ENCODE measurements around the gene BUD13. TPM values are rescaled to one million over a fixed set of nuclear protein-coding genes. Genes with fewer than 3 reads are reported as not detected.

The BUD13 gene
- total and polyA plus RNA-seq, 2 of the 4 experiments (the other 2 are of a cell fraction): 11.2 to 14.0 TPM

DNA sequence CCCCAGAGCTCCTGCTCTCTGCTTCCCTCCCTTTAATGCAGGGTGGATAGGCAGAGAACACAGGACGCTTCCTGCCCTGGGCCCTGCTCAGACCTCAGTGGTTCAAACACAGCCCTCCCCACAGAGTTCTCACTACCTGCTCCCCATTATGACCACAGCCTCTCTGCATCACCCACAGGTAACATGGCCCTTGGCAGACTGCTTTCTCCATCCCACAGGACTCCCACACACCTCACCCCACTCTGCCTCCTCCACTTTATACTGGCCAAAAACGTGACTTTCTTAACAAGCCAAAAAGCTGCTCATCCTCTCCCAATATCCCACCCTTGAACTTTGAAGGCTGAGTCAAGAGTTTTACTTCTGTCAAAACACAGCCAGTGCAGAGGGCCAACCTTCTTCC lies 33.8 kb downstream of the BUD13 start:
- no peak overlapping the region for H2BK20ac ChIP-seq (ENCODE audit: low read depth, low read length)
- H3K4me2 ChIP-seq (ENCODE audit: low read depth, low read length): no peak overlapping the region
- WGBS, 2 experiments (ENCODE audit: extremely low coverage in 2 of 2, insufficient read length in 1 of 2): 40% methylated on average over 1 of the region's 2 CpGs; no CpG with 5 or more reads in 1 of the 2 experiments
- H4K8ac ChIP-seq (ENCODE audit: low read depth in 2 of 2, low read length in 2 of 2): no peak overlapping the region
- dilution Hi-C loops (cut with HindIII; ENCODE audit: low sequenced_read_pairs, unreplicated experiment): no loop called here
- CTCF ChIA-PET: no interaction called here
- no peak overlapping the region for H3K4me3 ChIP-seq (ENCODE audit: insufficient read depth, low read depth, low read length)
- H2AK5ac ChIP-seq (ENCODE audit: low read depth, low read length): no peak overlapping the region
- POLR2A ChIA-PET (ENCODE audit: unreplicated experiment): no interaction called here
- H2BK120ac ChIP-seq (ENCODE audit: low read depth, low read length): no peak overlapping the region
- H2BK5ac ChIP-seq (ENCODE audit: low read depth, low read length, poor library complexity, severe bottlenecking): no peak overlapping the region
- H4K20me1 ChIP-seq (ENCODE audit: insufficient read depth, low read length): no peaks in the 10 kb centered on the region
- ATAC-seq (ENCODE audit: low read depth) (no peak), DNase-seq (no peak)
- in situ Hi-C loops (cut with MboI; ENCODE audit: low sequenced_read_pairs): no loop called here
- no peak for TF ChIP-seq FOS (IDR thresholded peaks at IDR 0.05; ENCODE audit: low read depth, low read length)
- no peak for TF ChIP-seq MAFK (IDR thresholded peaks at IDR 0.05; ENCODE audit: low read depth, low read length)
- no peak overlapping the region for H3K14ac ChIP-seq (replicated peaks; ENCODE audit: low read depth, low read length)
- no peak overlapping the region for H4K5ac ChIP-seq (ENCODE audit: low read depth, low read length)
- no peak overlapping the region for H3K9ac ChIP-seq (ENCODE audit: low read depth, low read length)
- H3K27ac ChIP-seq (ENCODE audit: insufficient read depth, low read length): no peak overlapping the region
- H3K79me1 ChIP-seq (ENCODE audit: low read depth in 1 of 2, low read length in 2 of 2): no peaks in the 10 kb centered on the region
- no peak overlapping the region for H4K91ac ChIP-seq (ENCODE audit: insufficient read depth, low read depth, low read length)
- no peak overlapping the region for H3K18ac ChIP-seq (ENCODE audit: low read depth, low read length)
- no TSS peak for BruUV-seq (replicated peaks)
- no peaks in the 10 kb centered on the region for H3K9me3 ChIP-seq (ENCODE audit: control insufficient read depth, insufficient read depth, low read length)
- H3K56ac ChIP-seq (ENCODE audit: extremely low read depth, insufficient read depth, low read length): no peak overlapping the region
- no peak overlapping the region for H2BK15ac ChIP-seq (ENCODE audit: low read depth, low read length)
- intact Hi-C loops (cut with micrococcal nuclease): no loop called here
- peaks cover 10% of the 10 kb centered on the region; the same call in 1 of the 2 replicates for H3K9me1 ChIP-seq (ENCODE audit: insufficient read depth, low read length)
- no peak overlapping the region for H3K23ac ChIP-seq (ENCODE audit: low read depth, low read length)
- H2AFZ ChIP-seq (replicated peaks; ENCODE audit: low read length, poor library complexity): no peak overlapping the region
- no peak overlapping the region for H2AK9ac ChIP-seq (replicated peaks; ENCODE audit: low read depth, low read length, poor library complexity)
- H3K36me3 ChIP-seq (ENCODE audit: control insufficient read depth, insufficient read depth, low read length): no peaks in the 10 kb centered on the region
- H3K4me1 ChIP-seq (ENCODE audit: control insufficient read depth, insufficient read depth, low read length): peaks cover 7% of the 10 kb centered on the region
- no peak overlapping the region for H3K4ac ChIP-seq (ENCODE audit: low read depth, low read length)
- no peaks in the 10 kb centered on the region for H3K27me3 ChIP-seq (ENCODE audit: control insufficient read depth, insufficient read depth, low read length)

Data from IMR-90 (cell line).